ENCODE results near the gene TSPAN9.

DNA sequence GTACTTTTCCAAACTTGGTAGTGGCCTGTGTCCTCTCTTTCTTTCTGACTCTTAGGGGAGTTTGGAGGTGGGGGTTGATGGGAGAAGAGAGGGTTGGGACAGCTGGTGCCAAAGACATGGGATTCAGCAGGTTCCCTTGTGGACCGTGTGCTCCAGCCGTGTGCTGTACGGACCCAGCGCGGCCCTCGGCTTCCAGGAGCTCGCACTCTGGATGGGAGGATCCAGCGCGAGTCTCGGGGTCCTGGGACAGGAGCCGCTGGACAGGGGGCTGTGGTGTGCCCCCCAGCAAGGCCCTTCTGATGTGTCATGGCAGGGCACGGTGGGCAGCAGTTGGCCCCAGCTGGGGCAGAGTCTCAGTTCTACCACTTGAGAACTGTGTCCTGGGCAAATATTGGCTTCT lies 45.0 kb upstream of the TSPAN9 start:
- TF ChIP-seq, protein P1, sequence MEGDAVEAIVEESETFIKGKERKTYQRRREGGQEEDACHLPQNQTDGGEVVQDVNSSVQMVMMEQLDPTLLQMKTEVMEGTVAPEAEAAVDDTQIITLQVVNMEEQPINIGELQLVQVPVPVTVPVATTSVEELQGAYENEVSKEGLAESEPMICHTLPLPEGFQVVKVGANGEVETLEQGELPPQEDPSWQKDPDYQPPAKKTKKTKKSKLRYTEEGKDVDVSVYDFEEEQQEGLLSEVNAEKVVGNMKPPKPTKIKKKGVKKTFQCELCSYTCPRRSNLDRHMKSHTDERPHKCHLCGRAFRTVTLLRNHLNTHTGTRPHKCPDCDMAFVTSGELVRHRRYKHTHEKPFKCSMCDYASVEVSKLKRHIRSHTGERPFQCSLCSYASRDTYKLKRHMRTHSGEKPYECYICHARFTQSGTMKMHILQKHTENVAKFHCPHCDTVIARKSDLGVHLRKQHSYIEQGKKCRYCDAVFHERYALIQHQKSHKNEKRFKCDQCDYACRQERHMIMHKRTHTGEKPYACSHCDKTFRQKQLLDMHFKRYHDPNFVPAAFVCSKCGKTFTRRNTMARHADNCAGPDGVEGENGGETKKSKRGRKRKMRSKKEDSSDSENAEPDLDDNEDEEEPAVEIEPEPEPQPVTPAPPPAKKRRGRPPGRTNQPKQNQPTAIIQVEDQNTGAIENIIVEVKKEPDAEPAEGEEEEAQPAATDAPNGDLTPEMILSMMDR (IDR thresholded peaks at IDR 0.05; ENCODE audit: low read depth, low read length), result no peak
- TF ChIP-seq POLR2A (IDR thresholded peaks at IDR 0.05; ENCODE audit: extremely low read depth, insufficient read length), result no peak

Measured in NB4 (cell line).